ENCODE results near the gene NEB.

DNA sequence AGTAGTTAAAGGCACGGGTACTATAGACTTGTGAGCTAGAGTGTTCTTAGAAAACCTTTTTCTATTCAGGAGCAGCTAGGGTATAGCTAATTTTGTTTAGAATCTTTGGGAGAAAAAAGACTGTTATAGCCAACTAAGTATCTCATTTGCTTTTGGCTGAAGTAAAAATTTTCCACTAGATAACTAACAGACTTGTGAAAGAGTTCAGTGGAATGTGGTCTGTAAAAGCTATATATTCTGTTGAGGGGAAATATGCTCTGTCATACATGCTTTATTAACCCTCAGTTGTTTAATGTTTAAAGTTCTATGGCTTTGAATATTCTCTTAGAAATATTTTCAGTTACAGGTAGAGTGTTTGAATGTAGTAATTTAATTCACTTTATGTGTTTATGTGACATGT, 274.9 kb downstream of the NEB start:
- TF ChIP-seq, protein P1, sequence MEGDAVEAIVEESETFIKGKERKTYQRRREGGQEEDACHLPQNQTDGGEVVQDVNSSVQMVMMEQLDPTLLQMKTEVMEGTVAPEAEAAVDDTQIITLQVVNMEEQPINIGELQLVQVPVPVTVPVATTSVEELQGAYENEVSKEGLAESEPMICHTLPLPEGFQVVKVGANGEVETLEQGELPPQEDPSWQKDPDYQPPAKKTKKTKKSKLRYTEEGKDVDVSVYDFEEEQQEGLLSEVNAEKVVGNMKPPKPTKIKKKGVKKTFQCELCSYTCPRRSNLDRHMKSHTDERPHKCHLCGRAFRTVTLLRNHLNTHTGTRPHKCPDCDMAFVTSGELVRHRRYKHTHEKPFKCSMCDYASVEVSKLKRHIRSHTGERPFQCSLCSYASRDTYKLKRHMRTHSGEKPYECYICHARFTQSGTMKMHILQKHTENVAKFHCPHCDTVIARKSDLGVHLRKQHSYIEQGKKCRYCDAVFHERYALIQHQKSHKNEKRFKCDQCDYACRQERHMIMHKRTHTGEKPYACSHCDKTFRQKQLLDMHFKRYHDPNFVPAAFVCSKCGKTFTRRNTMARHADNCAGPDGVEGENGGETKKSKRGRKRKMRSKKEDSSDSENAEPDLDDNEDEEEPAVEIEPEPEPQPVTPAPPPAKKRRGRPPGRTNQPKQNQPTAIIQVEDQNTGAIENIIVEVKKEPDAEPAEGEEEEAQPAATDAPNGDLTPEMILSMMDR (IDR thresholded peaks at IDR 0.05; ENCODE audit: low read depth, low read length, poor library complexity, severe bottlenecking): no peak
- no peak for TF ChIP-seq EZH2phosphoT487 (IDR thresholded peaks at IDR 0.05; ENCODE audit: borderline replicate concordance, low read length)
